ENCODE results near the gene MPRIP. TPM values are rescaled to one million over a fixed set of nuclear protein-coding genes. Genes with fewer than 3 reads are reported as not detected.
A peak's percentile ranks its signal among the peaks of the same experiment; 100 is the strongest.

Gene MPRIP
- total RNA-seq, 2 donors from 2014 or later, result 268 to 269 TPM

DNA sequence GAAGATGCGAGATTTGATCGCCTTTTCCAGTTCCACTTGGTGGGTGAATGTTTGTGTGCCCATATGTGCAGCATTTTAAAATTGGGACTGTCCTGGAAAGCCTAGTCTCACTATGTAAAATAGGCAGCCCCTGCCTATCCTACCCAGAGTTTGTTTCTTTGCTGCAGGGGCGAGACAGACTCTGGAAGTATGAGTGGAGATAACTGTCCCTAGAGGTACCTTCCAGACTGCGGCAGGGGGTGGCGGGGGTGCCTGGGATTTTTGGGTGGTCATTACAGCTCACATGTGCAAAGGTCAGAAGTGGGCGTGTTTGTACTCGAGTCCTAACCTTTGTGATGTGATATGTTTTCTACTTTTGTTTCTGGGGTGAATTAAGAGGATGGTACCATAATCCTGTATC lies 36.6 kb downstream of the MPRIP start:
- Mint-ChIP-seq H3K4me3 (no peak overlapping the region), H3K36me3 (ENCODE audit: low read depth) (no peaks in the 10 kb centered on the region), H3K4me1 (peaks cover 31% of the 10 kb centered on the region), H3K27ac (no peak overlapping the region), H3K27me3 (no peaks in the 10 kb centered on the region)
- ATAC-seq (no peak), DNase-seq (no peak)
- no peaks in the 10 kb centered on the region for H3K9me3 ChIP-seq (ENCODE audit: control insufficient read depth, low read length, poor library complexity, severe bottlenecking)

DNA sequence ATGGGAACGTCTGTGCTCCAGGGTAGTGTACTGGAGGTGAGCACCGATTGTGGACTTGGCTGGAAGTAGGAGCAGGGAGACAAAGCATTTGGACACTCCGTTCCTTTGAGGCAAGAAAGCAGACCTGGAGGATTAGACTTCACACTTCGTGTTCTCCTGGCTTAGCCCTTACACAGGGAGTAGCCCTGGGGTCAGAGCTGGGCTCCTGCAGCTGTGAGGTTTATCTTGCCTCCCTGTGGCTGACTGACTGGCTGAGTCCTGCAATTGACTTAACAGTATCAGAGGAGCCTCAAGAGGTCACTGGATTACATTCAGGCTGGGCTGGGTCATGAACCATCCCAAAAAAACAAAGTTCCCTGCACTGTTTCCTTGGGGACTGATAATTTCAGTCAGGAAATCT lies 37.1 kb downstream of the MPRIP start:
- Mint-ChIP-seq H3K27me3 (no peaks in the 10 kb centered on the region), H3K36me3 (ENCODE audit: low read depth) (no peaks in the 10 kb centered on the region), H3K27ac (peak overlapping the region; percentile 53), H3K4me3 (no peak overlapping the region), H3K4me1 (peaks cover 31% of the 10 kb centered on the region)
- no peak for ATAC-seq
- H3K9me3 ChIP-seq (ENCODE audit: control insufficient read depth, low read length, poor library complexity, severe bottlenecking), result no peaks in the 10 kb centered on the region
- no peak for DNase-seq

DNA sequence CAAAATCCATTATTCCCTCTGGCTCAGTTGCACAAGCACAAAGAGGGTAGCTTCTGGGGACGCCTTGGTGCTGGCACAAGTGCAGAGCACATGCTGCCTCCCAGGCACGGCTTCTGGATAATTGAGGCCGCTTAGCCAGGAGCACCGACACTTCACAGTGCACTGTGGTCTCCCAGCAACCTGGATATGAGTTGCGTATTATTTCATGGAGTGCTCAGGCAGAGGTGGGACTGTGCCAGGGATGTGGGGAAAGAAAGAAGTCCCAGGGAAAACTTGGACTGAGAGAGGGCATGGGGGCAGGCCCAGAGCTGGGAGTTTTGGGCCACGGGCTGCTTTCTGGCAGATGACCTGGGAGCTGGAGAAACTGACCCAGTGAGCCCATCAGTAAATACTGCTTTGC lies 37.5 kb downstream of the MPRIP start:
- Mint-ChIP-seq H3K36me3 (ENCODE audit: low read depth) (no peaks in the 10 kb centered on the region), H3K27ac (peak overlapping the region; percentile 53), H3K4me3 (no peak overlapping the region), H3K4me1 (peaks cover 30% of the 10 kb centered on the region), H3K27me3 (no peaks in the 10 kb centered on the region)
- H3K9me3 ChIP-seq (ENCODE audit: control insufficient read depth, low read length, poor library complexity, severe bottlenecking), result no peaks in the 10 kb centered on the region
- no peak for DNase-seq
- no peak for ATAC-seq

DNA sequence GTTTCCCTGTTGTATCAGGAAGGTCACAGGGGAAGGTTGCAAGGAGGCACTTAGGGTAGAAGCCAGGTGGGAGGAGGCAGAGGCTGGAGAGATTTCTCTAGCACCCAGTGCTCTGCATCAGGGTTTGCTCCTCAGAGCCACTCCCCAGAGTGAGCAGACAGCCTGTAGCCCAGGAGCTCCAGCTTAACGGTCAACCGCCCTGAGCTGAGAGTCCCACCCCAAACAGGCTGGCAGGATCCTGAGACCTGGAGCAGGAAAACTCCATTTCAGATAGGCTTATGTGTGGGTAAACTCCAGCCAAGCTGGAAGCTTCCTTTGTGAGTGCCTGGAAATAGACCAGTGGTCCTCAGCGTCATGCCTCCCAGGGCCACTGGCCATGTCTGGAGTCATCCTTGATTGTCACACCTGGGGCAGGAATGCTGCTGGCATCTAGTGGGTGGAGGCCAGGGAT lies 37.9 kb downstream of the MPRIP start:
- no peaks in the 10 kb centered on the region for H3K36me3 Mint-ChIP-seq (ENCODE audit: low read depth)
- H3K27ac Mint-ChIP-seq, result peak overlapping the region; percentile 53
- H3K4me1 Mint-ChIP-seq, result peaks cover 32% of the 10 kb centered on the region
- no peak overlapping the region for H3K4me3 Mint-ChIP-seq
- no peaks in the 10 kb centered on the region for H3K27me3 Mint-ChIP-seq
- no peak for DNase-seq
- ATAC-seq, result no peak
- no peaks in the 10 kb centered on the region for H3K9me3 ChIP-seq (ENCODE audit: control insufficient read depth, low read length, poor library complexity, severe bottlenecking)

DNA sequence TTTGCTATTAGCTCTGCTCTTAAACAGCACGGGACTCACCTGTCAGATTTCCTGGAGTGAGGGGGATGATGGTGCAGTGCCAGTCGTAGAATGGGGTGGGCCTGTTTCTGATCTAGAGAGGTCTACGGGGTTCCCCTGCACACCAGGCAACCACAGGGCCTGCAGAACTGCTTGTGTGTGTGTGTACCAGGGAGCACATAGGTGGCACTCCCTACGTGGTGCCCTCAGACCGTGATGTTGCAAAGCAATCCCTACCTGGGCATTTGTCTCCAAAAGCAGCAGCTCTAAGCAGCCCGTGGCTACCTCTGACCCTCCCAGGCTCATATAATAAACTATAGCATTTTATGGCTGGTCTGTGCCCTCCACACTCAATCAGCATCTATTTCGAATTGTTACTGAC lies 38.5 kb downstream of the MPRIP start:
- Mint-ChIP-seq H3K36me3 (ENCODE audit: low read depth) (no peaks in the 10 kb centered on the region), H3K27ac (peak overlapping the region; percentile 24), H3K4me3 (no peak overlapping the region), H3K27me3 (no peaks in the 10 kb centered on the region), H3K4me1 (peaks cover 27% of the 10 kb centered on the region)
- ATAC-seq (no peak), DNase-seq (no peak)
- H3K9me3 ChIP-seq (ENCODE audit: control insufficient read depth, low read length, poor library complexity, severe bottlenecking), result no peaks in the 10 kb centered on the region

DNA sequence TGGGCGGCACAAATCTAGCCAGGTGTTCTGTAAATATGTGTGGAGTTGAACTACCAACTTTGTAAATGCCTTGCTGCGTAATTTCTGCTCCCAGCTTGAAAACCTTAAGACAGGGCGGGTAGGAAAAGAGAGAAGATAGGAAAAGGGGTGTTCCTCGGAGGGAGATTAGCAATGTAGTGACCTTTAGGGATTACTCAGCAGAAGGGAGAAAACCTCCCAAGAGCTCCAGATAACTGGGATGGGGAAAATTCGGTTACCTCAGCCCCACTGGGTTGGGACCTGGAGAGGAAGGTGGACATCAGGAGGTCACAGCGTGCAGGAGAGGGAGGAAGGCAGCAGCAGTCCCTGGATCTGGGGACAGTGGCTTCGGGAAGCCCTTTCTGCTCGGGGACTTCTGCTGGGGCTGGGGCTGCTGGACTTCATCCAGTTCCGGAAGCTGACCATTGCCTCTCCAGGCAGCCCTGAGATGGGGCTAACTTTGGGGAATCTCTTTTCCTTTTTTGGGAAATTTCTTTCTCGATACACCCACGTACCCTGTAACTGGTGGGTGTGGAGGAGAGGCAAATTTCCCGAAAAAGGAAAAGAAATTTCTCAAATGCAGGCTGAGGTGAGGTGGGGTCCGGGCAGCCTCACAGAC lies 39.2 kb downstream of the MPRIP start:
- ATAC-seq (no peak), DNase-seq (no peak)
- Mint-ChIP-seq H3K36me3 (ENCODE audit: low read depth) (no peaks in the 10 kb centered on the region), H3K27me3 (no peaks in the 10 kb centered on the region), H3K4me3 (no peak overlapping the region), H3K27ac (peak overlapping the region; percentile 24), H3K4me1 (peaks cover 24% of the 10 kb centered on the region)
- H3K9me3 ChIP-seq (ENCODE audit: control insufficient read depth, low read length, poor library complexity, severe bottlenecking), result no peaks in the 10 kb centered on the region

DNA sequence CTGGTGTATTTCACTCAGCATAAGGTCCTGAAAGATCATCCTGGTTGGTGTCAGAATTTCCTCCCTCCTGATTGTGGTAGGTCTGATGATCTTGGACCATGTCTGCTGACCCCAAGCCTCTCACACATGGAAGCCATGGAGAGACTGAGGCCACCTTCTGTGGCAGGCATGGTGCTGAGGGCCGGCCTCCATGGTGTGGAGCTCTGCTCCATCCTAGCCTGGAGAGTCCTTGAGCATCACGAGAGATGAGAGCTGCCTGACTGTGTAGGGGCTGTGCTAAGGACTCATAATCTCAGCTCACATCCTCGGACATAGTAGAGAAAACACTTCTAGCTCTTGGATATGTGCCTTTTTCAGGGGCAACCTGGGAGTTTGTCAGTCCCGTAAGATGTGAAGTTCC lies 40.6 kb downstream of the MPRIP start:
- DNase-seq (no peak), ATAC-seq (no peak)
- Mint-ChIP-seq H3K27ac (no peak overlapping the region), H3K4me3 (no peak overlapping the region), H3K36me3 (ENCODE audit: low read depth) (peaks cover 2% of the 10 kb centered on the region), H3K27me3 (no peaks in the 10 kb centered on the region), H3K4me1 (peaks cover 32% of the 10 kb centered on the region)
- no peaks in the 10 kb centered on the region for H3K9me3 ChIP-seq (ENCODE audit: control insufficient read depth, low read length, poor library complexity, severe bottlenecking)

DNA sequence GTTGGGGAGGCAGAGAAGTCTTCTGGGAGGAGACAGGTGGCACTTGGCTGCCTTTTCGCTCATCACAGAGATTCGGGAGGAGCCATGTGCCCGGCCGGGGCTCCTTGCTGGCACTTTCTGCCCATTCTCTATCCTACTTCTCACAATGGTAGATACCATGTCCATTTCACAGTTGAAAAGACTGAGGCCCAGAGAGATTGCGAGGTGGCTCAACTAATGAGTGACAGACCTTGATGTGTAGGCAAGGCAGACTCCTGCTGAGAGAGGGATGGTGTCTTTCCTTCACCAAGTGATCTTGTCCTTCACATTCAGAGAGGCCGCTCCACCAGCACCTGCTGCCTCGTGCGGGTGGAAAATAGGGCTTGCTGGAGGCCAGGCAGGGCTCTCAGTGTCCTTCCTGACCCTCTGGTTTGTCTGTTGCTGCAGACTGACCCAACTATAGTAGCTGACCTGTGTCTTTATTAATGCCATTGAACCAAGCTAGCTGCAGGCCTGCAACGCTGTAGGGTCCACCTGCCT lies 42.1 kb downstream of the MPRIP start:
- H3K27ac Mint-ChIP-seq, result peak overlapping the region; percentile 65
- H3K4me3 Mint-ChIP-seq, result no peak overlapping the region
- H3K4me1 Mint-ChIP-seq, result peaks cover 39% of the 10 kb centered on the region
- no peaks in the 10 kb centered on the region for H3K27me3 Mint-ChIP-seq
- no peak for DNase-seq
- peaks cover 2% of the 10 kb centered on the region for H3K36me3 Mint-ChIP-seq (ENCODE audit: low read depth)
- no peak for ATAC-seq
- no peaks in the 10 kb centered on the region for H3K9me3 ChIP-seq (ENCODE audit: control insufficient read depth, low read length, poor library complexity, severe bottlenecking)

DNA sequence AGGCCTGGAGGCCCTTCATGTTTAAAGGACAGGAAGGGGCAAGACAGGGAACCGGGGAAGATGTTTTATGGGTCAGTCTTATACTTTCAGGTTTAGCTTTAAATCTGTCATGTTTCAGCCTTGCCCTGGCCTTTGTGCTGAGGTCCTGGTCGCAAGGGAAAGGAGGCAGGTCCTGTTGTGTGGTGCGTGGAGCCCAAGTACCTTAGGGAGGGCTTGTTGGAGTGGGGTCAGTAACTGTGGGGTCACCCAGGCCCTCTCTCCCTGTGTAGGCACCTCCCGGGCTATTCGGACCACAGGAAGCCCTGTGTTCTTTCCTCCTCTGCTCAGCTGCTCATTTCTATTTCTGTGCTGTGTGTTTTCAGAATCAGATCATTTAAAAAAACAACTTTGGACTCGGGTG lies 42.7 kb downstream of the MPRIP start:
- DNase-seq (no peak), ATAC-seq (no peak)
- no peak overlapping the region for H3K4me3 Mint-ChIP-seq
- H3K36me3 Mint-ChIP-seq (ENCODE audit: low read depth), result peaks cover 2% of the 10 kb centered on the region
- H3K27ac Mint-ChIP-seq, result no peak overlapping the region
- no peaks in the 10 kb centered on the region for H3K9me3 ChIP-seq (ENCODE audit: control insufficient read depth, low read length, poor library complexity, severe bottlenecking)
- H3K27me3 Mint-ChIP-seq, result no peaks in the 10 kb centered on the region
- peaks cover 40% of the 10 kb centered on the region for H3K4me1 Mint-ChIP-seq

DNA sequence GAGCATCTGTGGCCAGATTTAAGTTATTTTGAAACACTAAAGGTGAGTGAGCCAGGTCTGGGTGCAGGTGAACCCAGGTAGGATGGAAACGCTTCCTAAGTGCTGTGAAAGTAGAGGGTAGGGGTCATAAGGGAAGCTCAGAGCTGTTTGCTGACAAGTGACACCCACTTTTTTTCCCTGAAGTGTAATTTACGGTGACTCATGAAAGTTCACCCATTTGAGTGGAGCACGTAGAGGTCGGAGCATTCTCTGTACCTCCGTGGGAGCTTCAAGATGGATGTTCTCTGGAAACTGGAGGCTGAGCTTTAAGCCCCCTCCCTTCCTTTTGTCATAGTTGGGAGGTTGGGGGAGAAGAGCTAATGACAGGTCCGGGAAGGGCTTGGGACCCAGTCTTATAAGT lies 44.3 kb downstream of the MPRIP start:
- Mint-ChIP-seq H3K27ac (peak overlapping the region; percentile 81), H3K27me3 (no peaks in the 10 kb centered on the region), H3K4me3 (no peak overlapping the region), H3K4me1 (peaks cover 37% of the 10 kb centered on the region), H3K36me3 (ENCODE audit: low read depth) (peaks cover 2% of the 10 kb centered on the region)
- DNase-seq (no peak), ATAC-seq (no peak)
- H3K9me3 ChIP-seq (ENCODE audit: control insufficient read depth, low read length, poor library complexity, severe bottlenecking), result no peaks in the 10 kb centered on the region

DNA sequence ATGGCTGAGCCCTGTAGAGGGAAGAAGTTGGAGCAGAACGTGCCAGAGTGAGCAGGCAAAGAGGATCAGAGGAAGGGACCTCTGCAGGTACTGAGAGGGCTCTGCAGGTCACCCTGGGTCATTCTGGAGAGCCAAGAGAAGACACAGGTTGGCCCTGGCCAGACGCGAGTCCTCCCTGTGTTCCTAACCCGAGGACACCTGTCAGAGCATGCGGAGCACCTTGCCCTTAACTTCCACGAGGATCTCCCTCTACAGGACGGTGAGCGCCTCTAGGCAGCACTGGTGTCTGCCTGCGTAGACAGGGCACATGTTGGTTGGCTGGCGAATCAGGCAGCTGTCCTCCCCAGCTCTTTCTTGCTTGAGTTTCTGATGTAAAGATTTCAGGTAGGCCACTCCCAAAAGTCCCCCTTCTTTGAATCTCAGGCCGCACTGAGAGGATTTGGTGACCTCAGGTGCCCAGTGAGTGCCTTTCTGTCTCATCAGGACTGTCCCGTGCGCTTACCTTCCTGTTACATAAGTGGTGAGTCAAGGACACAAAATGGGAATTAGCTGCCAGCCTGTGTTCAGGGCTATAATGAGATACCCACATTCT lies 45.3 kb downstream of the MPRIP start:
- peaks cover 42% of the 10 kb centered on the region for H3K4me1 Mint-ChIP-seq
- H3K27ac Mint-ChIP-seq, result peak overlapping the region; percentile 81

DNA sequence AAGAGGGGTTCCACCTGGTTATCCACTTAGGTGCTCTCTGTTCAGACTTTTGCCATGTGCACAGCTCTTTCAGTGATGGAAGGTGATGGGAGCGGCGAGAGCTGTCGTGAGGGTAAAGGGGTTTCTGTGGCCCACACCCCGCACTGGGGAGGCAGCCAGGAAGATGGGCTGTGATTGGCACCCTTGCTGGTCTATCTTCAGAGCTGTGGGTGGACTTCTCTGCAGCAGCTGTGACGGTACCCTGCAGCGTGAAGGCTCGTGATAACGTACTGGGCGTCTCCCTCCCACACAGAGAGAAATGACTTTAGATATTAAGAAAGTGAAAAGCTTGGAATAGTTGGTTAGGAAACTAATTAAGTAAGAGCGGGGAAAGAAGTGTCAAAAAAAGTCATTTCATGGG lies 45.8 kb downstream of the MPRIP start:
- no peaks in the 10 kb centered on the region for H3K27me3 Mint-ChIP-seq
- peaks cover 2% of the 10 kb centered on the region for H3K36me3 Mint-ChIP-seq (ENCODE audit: low read depth)
- ATAC-seq (no peak), DNase-seq (no peak)
- H3K27ac Mint-ChIP-seq, result peak overlapping the region; percentile 65
- H3K4me3 Mint-ChIP-seq, result peak overlapping the region; percentile 33
- peaks cover 42% of the 10 kb centered on the region for H3K4me1 Mint-ChIP-seq
- no peaks in the 10 kb centered on the region for H3K9me3 ChIP-seq (ENCODE audit: control insufficient read depth, low read length, poor library complexity, severe bottlenecking)

More for the DNA sequence above, 45.3 kb downstream of the MPRIP start:
- no peaks in the 10 kb centered on the region for H3K9me3 ChIP-seq (ENCODE audit: control insufficient read depth, low read length, poor library complexity, severe bottlenecking)
- peaks cover 2% of the 10 kb centered on the region for H3K36me3 Mint-ChIP-seq (ENCODE audit: low read depth)
- no peak for ATAC-seq
- H3K4me3 Mint-ChIP-seq, result peak overlapping the region; percentile 12
- no peaks in the 10 kb centered on the region for H3K27me3 Mint-ChIP-seq
- DNase-seq, result no peak

DNA sequence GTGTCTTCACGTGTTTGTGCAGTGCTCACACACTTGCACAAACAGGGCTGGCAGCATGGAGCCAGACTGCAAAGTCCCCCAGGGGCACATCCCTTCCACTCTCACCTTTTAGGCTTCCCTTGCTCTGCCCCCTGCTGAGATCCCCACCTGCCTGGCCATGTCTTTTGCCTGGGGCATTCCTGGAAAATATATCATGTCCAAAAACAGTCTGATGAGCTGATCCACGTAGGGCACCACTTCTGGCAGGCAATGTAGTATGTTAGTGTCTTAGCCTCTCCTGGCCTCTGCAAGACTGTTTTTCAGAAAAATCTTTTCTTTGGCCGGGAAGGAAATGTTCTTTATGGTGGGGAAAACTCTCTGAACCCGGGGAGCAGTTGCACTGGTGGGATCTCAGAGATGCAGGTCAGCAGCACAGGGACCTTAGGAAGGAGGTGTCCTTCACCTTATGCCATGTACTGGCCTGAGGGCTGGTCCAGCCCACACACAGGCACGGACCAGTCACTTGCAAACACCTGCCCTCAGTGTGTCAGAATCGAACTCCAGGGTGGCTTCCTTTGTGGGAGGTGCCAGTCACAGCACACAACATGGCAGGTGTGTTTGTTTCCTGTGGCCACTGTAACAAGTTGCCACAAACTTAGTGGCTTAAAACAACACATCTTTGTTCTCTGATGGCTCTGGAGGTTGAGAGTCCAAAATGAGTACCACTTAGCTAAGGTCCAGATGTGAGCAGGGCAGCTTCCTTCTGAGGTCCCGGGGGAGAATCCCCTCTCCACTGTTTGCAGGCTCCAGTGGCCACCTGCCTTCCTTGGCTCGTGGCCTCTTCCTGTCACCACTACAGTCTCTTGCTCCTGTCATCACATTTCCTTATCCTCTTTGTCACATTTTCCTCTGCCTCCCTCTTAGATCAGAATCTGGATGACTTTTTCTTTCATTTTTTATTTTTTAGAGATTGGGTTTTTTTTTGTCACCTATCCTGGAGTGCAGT lies 46.6 kb downstream of the MPRIP start:
- peaks cover 2% of the 10 kb centered on the region for H3K36me3 Mint-ChIP-seq (ENCODE audit: low read depth)
- H3K9me3 ChIP-seq (ENCODE audit: control insufficient read depth, low read length, poor library complexity, severe bottlenecking), result no peaks in the 10 kb centered on the region
- H3K4me3 Mint-ChIP-seq, result no peak overlapping the region
- no peak for DNase-seq
- no peak for ATAC-seq
- H3K27ac Mint-ChIP-seq, result peak overlapping the region; percentile 65
- H3K27me3 Mint-ChIP-seq, result no peaks in the 10 kb centered on the region
- peaks cover 48% of the 10 kb centered on the region for H3K4me1 Mint-ChIP-seq

Data from T-helper 17 cell (primary cell).